ENCODE measurements around the gene AFAP1. TPM values are rescaled to one million over a fixed set of nuclear protein-coding genes. Genes with fewer than 3 reads are reported as not detected.
"Not testable (repeated sequence)": the region's sequence is repeated elsewhere in the genome, so short reads cannot be mapped to it uniquely, and the experiment has no call there.

AFAP1 gene
- total RNA-seq, 4 donors from 2014 or later: 15.8 to 42.9 (median 31.3) TPM

DNA sequence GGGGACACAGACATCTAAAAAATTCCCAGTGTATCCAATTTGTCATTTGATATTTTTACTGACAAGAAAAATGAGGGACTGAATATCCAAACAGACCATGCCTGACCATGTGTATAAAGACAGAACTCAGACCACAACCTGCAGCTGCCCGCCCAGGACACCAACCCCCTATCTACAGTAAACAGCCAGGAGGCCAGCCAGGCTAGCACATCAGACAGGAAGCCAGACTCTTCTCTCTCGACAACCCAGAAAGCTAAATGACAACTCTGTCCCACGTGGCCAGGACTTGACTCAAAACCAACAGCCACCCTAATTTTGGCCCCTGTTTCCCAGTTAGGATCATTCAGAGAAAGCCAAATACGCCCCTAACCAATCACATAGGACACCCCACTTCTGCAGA is 15.1 kb downstream of the AFAP1 start:
- Histone ChIP-seq H3K27ac (no peak overlapping the region), H3K27me3 (no peaks in the 10 kb centered on the region), H3K4me1 (peaks cover 0 to 17% (median 0%) of the 10 kb centered on the region in 4 donors), H3K9me3 (no peaks in the 10 kb centered on the region), H3K36me3 (no peaks in the 10 kb centered on the region), H3K4me3 (no peak overlapping the region)
- TF ChIP-seq, protein P1, sequence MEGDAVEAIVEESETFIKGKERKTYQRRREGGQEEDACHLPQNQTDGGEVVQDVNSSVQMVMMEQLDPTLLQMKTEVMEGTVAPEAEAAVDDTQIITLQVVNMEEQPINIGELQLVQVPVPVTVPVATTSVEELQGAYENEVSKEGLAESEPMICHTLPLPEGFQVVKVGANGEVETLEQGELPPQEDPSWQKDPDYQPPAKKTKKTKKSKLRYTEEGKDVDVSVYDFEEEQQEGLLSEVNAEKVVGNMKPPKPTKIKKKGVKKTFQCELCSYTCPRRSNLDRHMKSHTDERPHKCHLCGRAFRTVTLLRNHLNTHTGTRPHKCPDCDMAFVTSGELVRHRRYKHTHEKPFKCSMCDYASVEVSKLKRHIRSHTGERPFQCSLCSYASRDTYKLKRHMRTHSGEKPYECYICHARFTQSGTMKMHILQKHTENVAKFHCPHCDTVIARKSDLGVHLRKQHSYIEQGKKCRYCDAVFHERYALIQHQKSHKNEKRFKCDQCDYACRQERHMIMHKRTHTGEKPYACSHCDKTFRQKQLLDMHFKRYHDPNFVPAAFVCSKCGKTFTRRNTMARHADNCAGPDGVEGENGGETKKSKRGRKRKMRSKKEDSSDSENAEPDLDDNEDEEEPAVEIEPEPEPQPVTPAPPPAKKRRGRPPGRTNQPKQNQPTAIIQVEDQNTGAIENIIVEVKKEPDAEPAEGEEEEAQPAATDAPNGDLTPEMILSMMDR (IDR thresholded peaks at IDR 0.05): no peak
- no peak for DNase-seq

DNA sequence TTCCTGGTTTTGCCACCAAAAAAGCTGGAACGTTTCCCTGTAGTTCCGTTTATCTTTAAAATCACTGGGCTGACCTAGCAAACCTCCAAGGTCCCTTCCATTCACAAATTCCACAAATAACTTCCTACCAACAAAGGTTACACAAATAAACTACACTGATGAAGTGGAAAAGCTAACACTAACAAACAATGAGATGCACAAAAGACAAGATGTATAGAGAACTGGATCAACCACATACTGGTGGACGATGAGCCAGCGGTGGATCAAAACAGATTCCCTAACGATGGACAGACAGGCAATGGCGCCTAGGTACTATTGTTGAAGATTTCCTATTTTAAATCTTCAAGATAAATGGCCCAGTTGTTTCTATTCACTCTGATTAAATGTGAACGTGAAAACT is 15.5 kb downstream of the AFAP1 start:
- Histone ChIP-seq H3K27ac (no peak overlapping the region), H3K36me3 (no peaks in the 10 kb centered on the region), H3K9me3 (no peaks in the 10 kb centered on the region), H3K4me3 (no peak overlapping the region), H3K4me1 (peaks cover 0 to 13% (median 0%) of the 10 kb centered on the region in 4 donors), H3K27me3 (no peaks in the 10 kb centered on the region)
- TF ChIP-seq POLR2A (IDR thresholded peaks at IDR 0.05): no peak
- no peak for DNase-seq

DNA sequence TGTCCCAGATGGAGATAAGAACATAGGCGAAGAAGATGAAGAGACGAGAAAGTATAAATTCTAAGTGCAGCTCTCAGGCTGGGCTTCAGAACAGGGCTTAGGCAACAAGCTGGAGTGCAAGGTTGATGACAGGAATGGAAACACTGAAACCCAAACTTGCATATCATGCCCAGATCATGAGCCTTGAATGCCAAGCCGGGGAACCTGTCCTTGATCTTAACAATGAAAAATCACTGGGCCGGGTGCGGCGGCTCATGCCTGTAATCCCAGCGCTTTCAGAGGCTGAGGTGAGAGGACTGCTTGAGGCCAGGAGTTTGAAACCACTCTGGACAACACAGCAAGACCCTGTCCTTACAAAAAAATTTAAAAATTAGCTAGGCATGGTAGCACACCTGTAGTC is 17.2 kb downstream of the AFAP1 start:
- no peak for DNase-seq
- H3K27me3 ChIP-seq: no peaks in the 10 kb centered on the region
- no peak for TF ChIP-seq POLR2A (IDR thresholded peaks at IDR 0.05)
- TF ChIP-seq, protein P1 (IDR thresholded peaks at IDR 0.05): no peak
- H3K4me1 ChIP-seq: peaks cover 0 to 10% (median 0%) of the 10 kb centered on the region in 4 donors
- H3K4me3 ChIP-seq: no peak overlapping the region
- no peaks in the 10 kb centered on the region for H3K9me3 ChIP-seq
- no peaks in the 10 kb centered on the region for H3K36me3 ChIP-seq
- no peak overlapping the region for H3K27ac ChIP-seq

DNA sequence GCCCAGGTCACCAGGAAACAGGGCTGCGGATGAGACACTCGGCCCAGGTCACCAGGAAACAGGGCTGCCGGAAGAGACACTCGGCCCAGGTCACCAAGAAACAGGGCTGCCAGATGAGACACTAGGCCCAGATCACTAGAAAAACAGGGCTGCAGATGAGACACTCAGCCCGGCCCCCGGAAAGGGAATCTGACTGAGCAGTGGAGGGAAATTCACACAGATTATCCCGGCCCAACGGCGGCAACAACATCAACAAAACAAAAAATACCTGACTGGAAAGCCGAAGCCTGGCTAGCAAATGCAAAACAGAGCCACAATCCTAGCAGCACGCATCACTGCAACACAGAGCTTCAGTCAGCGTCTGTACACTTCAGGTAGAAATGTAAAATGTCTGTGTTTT is 20.7 kb downstream of the AFAP1 start:
- Histone ChIP-seq H3K9me3 (no peaks in the 10 kb centered on the region), H3K27ac (no peak overlapping the region), H3K36me3 (no peaks in the 10 kb centered on the region), H3K27me3 (no peaks in the 10 kb centered on the region), H3K4me1 (peaks cover 0 to 7% (median 0%) of the 10 kb centered on the region in 4 donors), H3K4me3 (no peak overlapping the region)
- DNase-seq: no peak
- TF ChIP-seq, protein P1 (IDR thresholded peaks at IDR 0.05): no peak
- no peak for TF ChIP-seq POLR2A (IDR thresholded peaks at IDR 0.05)

DNA sequence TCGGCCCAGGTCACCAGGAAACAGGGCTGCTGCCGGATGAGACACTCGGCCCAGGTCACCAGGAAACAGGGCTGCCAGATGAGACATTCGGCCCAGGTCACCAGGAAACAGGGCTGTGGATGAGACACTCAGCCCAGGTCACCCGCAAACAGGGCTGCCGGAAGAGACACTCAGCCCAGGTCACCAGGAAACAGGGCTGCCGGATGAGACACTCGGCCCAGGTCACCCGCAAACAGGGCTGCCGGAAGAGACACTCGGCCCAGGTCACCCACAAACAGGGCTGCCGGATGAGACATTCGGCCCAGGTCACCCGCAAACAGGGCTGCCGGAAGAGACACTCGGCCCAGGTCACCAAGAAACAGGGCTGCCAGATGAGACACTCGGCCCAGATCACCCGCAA is 21.5 kb downstream of the AFAP1 start:
- H3K4me1 ChIP-seq, H3K27me3 ChIP-seq, H3K36me3 ChIP-seq, H3K27ac ChIP-seq, DNase-seq, H3K9me3 ChIP-seq, H3K4me3 ChIP-seq: not testable (repeated sequence)

DNA sequence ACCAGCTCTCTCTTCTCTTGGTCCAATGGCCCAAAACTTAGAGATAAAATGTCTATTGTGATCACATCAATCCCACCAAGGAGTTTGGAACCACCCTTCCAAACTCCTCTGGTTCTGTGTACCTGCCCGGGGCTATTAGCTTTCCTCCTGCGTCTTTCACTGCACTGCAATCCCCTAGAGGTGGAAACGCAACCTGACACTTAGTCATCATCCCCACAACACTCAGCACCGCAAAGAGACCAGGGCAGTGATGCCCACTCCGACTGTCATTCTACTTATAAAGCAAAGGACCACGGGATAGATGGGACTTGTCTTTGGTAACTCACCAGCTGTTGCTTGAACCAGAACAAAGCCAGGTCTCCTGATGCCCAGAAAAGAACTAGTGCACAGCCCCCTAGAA is 22.0 kb downstream of the AFAP1 start:
- Histone ChIP-seq H3K27ac (no peak overlapping the region), H3K9me3 (no peaks in the 10 kb centered on the region), H3K4me3 (no peak overlapping the region), H3K27me3 (no peaks in the 10 kb centered on the region), H3K36me3 (no peaks in the 10 kb centered on the region), H3K4me1 (peaks cover 0 to 7% (median 0%) of the 10 kb centered on the region in 4 donors)
- DNase-seq: no peak
- TF ChIP-seq POLR2A (IDR thresholded peaks at IDR 0.05): no peak
- TF ChIP-seq, protein P1 (IDR thresholded peaks at IDR 0.05): no peak

DNA sequence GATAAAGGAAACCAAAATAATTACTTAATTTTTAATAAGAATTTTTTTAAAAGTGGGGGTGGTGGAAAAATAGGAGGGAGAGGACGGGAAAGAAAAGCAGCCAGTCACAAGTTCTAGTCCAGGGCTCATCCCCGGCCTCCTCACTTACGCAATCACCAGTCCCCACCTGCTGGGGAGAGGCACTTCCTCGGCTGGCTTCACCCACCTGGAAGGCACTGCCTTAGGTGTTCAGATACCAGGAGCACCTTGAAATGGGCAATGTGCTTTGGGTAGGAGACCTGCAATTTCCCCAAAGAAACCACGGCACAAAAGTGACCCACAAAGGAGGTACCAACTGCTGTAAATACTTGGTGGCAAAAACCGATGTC is 23.8 kb downstream of the AFAP1 start:
- H3K36me3 ChIP-seq: no peaks in the 10 kb centered on the region
- no peak overlapping the region for H3K27ac ChIP-seq
- no peaks in the 10 kb centered on the region for H3K9me3 ChIP-seq
- no peak for DNase-seq
- TF ChIP-seq POLR2A (IDR thresholded peaks at IDR 0.05): no peak
- TF ChIP-seq, protein P1 (IDR thresholded peaks at IDR 0.05): no peak
- no peaks in the 10 kb centered on the region for H3K27me3 ChIP-seq
- H3K4me3 ChIP-seq: no peak overlapping the region
- peaks cover 0 to 12% (median 0%) of the 10 kb centered on the region in 4 donors for H3K4me1 ChIP-seq

Measured in Peyer's patch (tissue), 4 donors.